ENCODE data around the gene NRSN2.

- no peak for TF ChIP-seq CTCF (IDR thresholded peaks at IDR 0.05; ENCODE audit: insufficient read depth, low read length)
- TF ChIP-seq POLR2AphosphoS5 (IDR thresholded peaks at IDR 0.05; ENCODE audit: low read depth): no peak
- no peak for TF ChIP-seq REST (IDR thresholded peaks at IDR 0.05; ENCODE audit: insufficient replicate concordance, low read depth)
- no peak for TF ChIP-seq GABPA (IDR thresholded peaks at IDR 0.05; ENCODE audit: low read depth)
Measured at GRCh38 chr20:328027-328974, 18.6 kb upstream of the NRSN2 start.
